Liver (tissue), 9 donors: ENCODE measurements around the gene ZSCAN5B. TPM values are rescaled to one million over a fixed set of nuclear protein-coding genes. Genes with fewer than 3 reads are reported as not detected.

ENCODE experiments used
- DNase-seq: peaks from one replicate; pipeline ENCODE4 v3.0.0-alpha.2; 2017; ENCODE audit warnings: low spot score
- H3K27ac ChIP-seq, 2 donors: one replicate each; pipeline ENCODE4 v1.7.0; 2013; ENCODE audit warnings: inconsistent platforms in 2 of 2, low read length in 2 of 2, control low read depth in 1 of 2, low read depth in 1 of 2, mild to moderate bottlenecking in 1 of 2
- H3K27me3 ChIP-seq, 4 donors: one replicate each; pipeline versions ENCODE4 v1.6.1 to v1.7.0; 2013; ENCODE audit warnings: low read length in 3 of 4, inconsistent platforms in 1 of 4, mild to moderate bottlenecking in 1 of 4, moderate library complexity in 1 of 4; ENCODE audit not compliant: control insufficient read depth in 4 of 4, insufficient read depth in 4 of 4
- H3K36me3 ChIP-seq, 4 donors: one replicate each; pipeline versions ENCODE4 v1.6.1 to v1.7.0; 2013; ENCODE audit warnings: low read length in 3 of 4, mild to moderate bottlenecking in 3 of 4, low read depth in 1 of 4, moderate library complexity in 1 of 4; ENCODE audit not compliant: control insufficient read depth in 4 of 4, insufficient read depth in 3 of 4
- H3K4me1 ChIP-seq, 4 donors: one replicate each; pipeline versions ENCODE4 v1.6.1 to v1.7.0; 2013; ENCODE audit warnings: low read length in 3 of 4, mild to moderate bottlenecking in 3 of 4, moderate library complexity in 1 of 4; ENCODE audit not compliant: control insufficient read depth in 4 of 4, insufficient read depth in 4 of 4
- H3K4me3 ChIP-seq, 3 donors: one replicate each; pipeline versions ENCODE4 v1.6.1 to v1.7.0; 2013; ENCODE audit warnings: low read length in 3 of 3, control low read depth in 1 of 3, low read depth in 1 of 3, mild to moderate bottlenecking in 1 of 3
- H3K9ac ChIP-seq, 2 donors: one replicate each; pipeline ENCODE4 v1.7.0; 2013; ENCODE audit warnings: low read length in 2 of 2, mild to moderate bottlenecking in 2 of 2, moderate library complexity in 2 of 2, control low read depth in 1 of 2, low read depth in 1 of 2
- H3K9me3 ChIP-seq, 4 donors: one replicate each; pipeline versions ENCODE4 v1.6.1 to v1.7.0; 2013; ENCODE audit warnings: low read length in 3 of 4; ENCODE audit not compliant: control insufficient read depth in 4 of 4
- ATF3 ChIP-seq: IDR thresholded peaks from 2 replicates; pipeline ENCODE4 v1.6.1; 2016; ENCODE audit warnings: antibody characterized with exemption
- CTCF ChIP-seq: fragments of 150-350 bp; IDR thresholded peaks from 2 replicates; pipeline ENCODE4 v1.5.1; 2017; ENCODE audit warnings: improper control_type of control experiment, low read depth, low read length; ENCODE audit not compliant: missing input control
- EGR1 ChIP-seq, 2 donors: IDR thresholded peaks; 2 replicates each; pipeline ENCODE4 v1.6.1; 2016 to 2018; ENCODE audit warnings: antibody characterized with exemption in 2 of 2, low read depth in 2 of 2
- FOXA1 ChIP-seq: IDR thresholded peaks from 2 replicates; pipeline ENCODE4 v1.6.1; 2016; ENCODE audit warnings: antibody characterized with exemption
- GABPA ChIP-seq, 2 donors: IDR thresholded peaks in 1 of 2; conservative IDR thresholded peaks in 1 of 2; 2 replicates each; pipeline ENCODE4 v1.6.1; 2016; ENCODE audit warnings: antibody characterized with exemption in 2 of 2, mild to moderate bottlenecking in 1 of 2, moderate library complexity in 1 of 2
- HNF4A ChIP-seq, 2 donors: conservative IDR thresholded peaks; 2 replicates each; pipeline ENCODE4 v1.6.1; 2016; ENCODE audit warnings: antibody characterized with exemption in 2 of 2, mild to moderate bottlenecking in 2 of 2
- HNF4G ChIP-seq: IDR thresholded peaks from 2 replicates; pipeline ENCODE4 v1.6.1; 2016; ENCODE audit warnings: antibody characterized with exemption
- JUND ChIP-seq, 2 donors: IDR thresholded peaks; 2 replicates each; pipeline ENCODE4 v1.6.1; 2016; ENCODE audit warnings: antibody characterized with exemption in 2 of 2
- NR2F2 ChIP-seq: IDR thresholded peaks from 2 replicates; pipeline ENCODE4 v1.6.1; 2016; ENCODE audit warnings: antibody characterized with exemption
- RAD21 ChIP-seq, 2 donors: IDR thresholded peaks; 2 replicates each; pipeline ENCODE4 v1.6.1; 2016; ENCODE audit warnings: antibody characterized with exemption in 2 of 2, mild to moderate bottlenecking in 2 of 2
- REST ChIP-seq: IDR thresholded peaks from 2 replicates; pipeline ENCODE4 v1.6.1; 2016; ENCODE audit warnings: antibody characterized with exemption, mild to moderate bottlenecking
- RXRA ChIP-seq, 2 donors: IDR thresholded peaks; 2 replicates each; pipeline ENCODE4 v1.6.1; 2017 to 2018; ENCODE audit warnings: antibody characterized with exemption in 2 of 2, mild to moderate bottlenecking in 1 of 2
- SP1 ChIP-seq: IDR thresholded peaks from 2 replicates; pipeline ENCODE4 v1.6.1; 2018; ENCODE audit warnings: antibody characterized with exemption, mild to moderate bottlenecking
- TAF1 ChIP-seq: conservative IDR thresholded peaks from 2 replicates; pipeline ENCODE4 v1.6.1; 2016; ENCODE audit warnings: antibody characterized with exemption, mild to moderate bottlenecking
- YY1 ChIP-seq: IDR thresholded peaks from 2 replicates; pipeline ENCODE4 v1.6.1; 2016; ENCODE audit warnings: antibody characterized with exemption, mild to moderate bottlenecking
- ZBTB33 ChIP-seq: IDR thresholded peaks from 2 replicates; pipeline ENCODE4 v1.6.1; 2016; ENCODE audit warnings: antibody characterized with exemption
- WGBS: extraction: QIAGEN DNeasy Blood & Tissue Kit; methylation state at CpG from one replicate; pipeline ENCODE4 v1.1.7; 2013; 5-methylcytosine and 5-hydroxymethylcytosine counted together
- polyA plus RNA-seq, 2 donors: library from polyadenylated mRNA; stranded (reverse) in 1 of 2; unstranded in 1 of 2; fragments of 200-250 nt in 1 of 2; fragments of >200 nt in 1 of 2; fragmentation: Nextera tagmentation in 1 of 2; extraction: Ambion mirVana in 1 of 2; gene quantifications; one replicate each; pipeline versions ENCODE4 v1.2.1 to v1.2.3, GENCODE V29; 2013 to 2015
- total RNA-seq, 2 donors: library from RNA; depleted of rRNA; stranded (reverse); fragments of >200 nt; gene quantifications; one replicate each; pipeline ENCODE4 v1.2.3, GENCODE V29; 2014
- donor health status: healthy.
- donor health status: healthy.
- donor health status: healthy.
- donor health status: healthy.
- donor health status: healthy.

ZSCAN5B gene
- total and polyA plus RNA-seq, 4 donors, result 0.08 TPM; not detected in 3

GRCh38 chr19:56162258-56162657 lies 35.3 kb downstream of the ZSCAN5B start:
- Histone ChIP-seq H3K4me3 (no peak overlapping the region), H3K9ac (no peak overlapping the region), H3K9me3 (no peaks in the 10 kb centered on the region), H3K27me3 (no peaks in the 10 kb centered on the region), H3K36me3 (peaks cover 4 to 26% (median 15%) of the 10 kb centered on the region in 4 donors), H3K4me1 (no peaks in the 10 kb centered on the region), H3K27ac (no peak overlapping the region)
- DNase-seq, result no peak
- 75% methylated on average over 9 of the region's 9 CpGs for WGBS
- TF ChIP-seq RXRA (IDR thresholded peaks at IDR 0.05) (no peak), FOXA1 (no peak), NR2F2 (no peak), HNF4A (conservative IDR thresholded peaks at IDR 0.05) (no peak), RAD21 (IDR thresholded peaks at IDR 0.05) (no peak), JUND (IDR thresholded peaks at IDR 0.05) (no peak), TAF1 (no peak), HNF4G (no peak), GABPA (IDR thresholded peaks at IDR 0.05 in 1 of 2, conservative IDR thresholded peaks at IDR 0.05 in 1 of 2) (no peak), EGR1 (IDR thresholded peaks at IDR 0.05; ENCODE audit: low read depth in 2 of 2) (no peak), REST (no peak), CTCF (no peak)

- no peaks in the 10 kb centered on the region for H3K9me3 ChIP-seq
- no peak overlapping the region for H3K4me3 ChIP-seq
- WGBS, result 92% methylated on average over 11 of the region's 11 CpGs
- TF ChIP-seq RXRA (IDR thresholded peaks at IDR 0.05) (no peak), TAF1 (no peak), YY1 (no peak), ZBTB33 (no peak), GABPA (IDR thresholded peaks at IDR 0.05 in 1 of 2, conservative IDR thresholded peaks at IDR 0.05 in 1 of 2) (no peak), FOXA1 (no peak), ATF3 (no peak), CTCF (no peak), HNF4A (conservative IDR thresholded peaks at IDR 0.05) (no peak), SP1 (no peak), REST (no peak), EGR1 (IDR thresholded peaks at IDR 0.05; ENCODE audit: low read depth in 2 of 2) (no peak), JUND (IDR thresholded peaks at IDR 0.05) (no peak)
- peaks cover 4 to 28% (median 15%) of the 10 kb centered on the region in 4 donors for H3K36me3 ChIP-seq
- H3K4me1 ChIP-seq, result no peaks in the 10 kb centered on the region
- H3K9ac ChIP-seq, result no peak overlapping the region
- H3K27ac ChIP-seq, result no peak overlapping the region
- H3K27me3 ChIP-seq, result no peaks in the 10 kb centered on the region
- no peak for DNase-seq
These were observed 36.0 kb downstream of the ZSCAN5B start for GRCh38 chr19:56161534-56161933.
